Stimulated activated effector memory CD8-positive, alpha-beta T cell treated with anti-CD3 and anti-CD28 coated beads, Interleukin-12 subunit alpha, Interleukin-12 subunit beta, amount 100 ng/mL, for 72 hours (primary cell): ENCODE results near the gene HARS2.
A peak's percentile ranks its signal among the peaks of the same experiment; 100 is the strongest.
"Not testable (repeated sequence)": the region's sequence is repeated elsewhere in the genome, so short reads cannot be mapped to it uniquely, and the experiment has no call there.

Source experiments
- ATAC-seq: fragments of 150-1000 bp; cut with Tn5 transposase; 2 replicates; pipeline ENCODE4 v1.10.0; 2021
- DNase-seq, 2 donors: peaks; one replicate each; pipeline ENCODE4 v3.0.0; 2021 to 2022; ENCODE audit warnings: low spot score in 2 of 2
- H3K27ac Mint-ChIP-seq: one replicate; pipeline ENCODE4 v1.8.0; 2022; ENCODE audit warnings: mild to moderate bottlenecking, mixed read lengths
- H3K36me3 Mint-ChIP-seq: one replicate; pipeline ENCODE4 v1.8.0; 2022; ENCODE audit warnings: mild to moderate bottlenecking, mixed read lengths
- H3K4me1 Mint-ChIP-seq: one replicate; pipeline ENCODE4 v1.8.0; 2022; ENCODE audit warnings: mixed read lengths
- H3K4me3 Mint-ChIP-seq: one replicate; pipeline ENCODE4 v1.8.0; 2022; ENCODE audit warnings: mild to moderate bottlenecking, mixed read lengths
- H3K9me3 Mint-ChIP-seq: one replicate; pipeline ENCODE4 v1.8.0; 2022; ENCODE audit warnings: mixed read lengths

HARS2 gene

GRCh38 chr5:140721395-140721794 is 30.1 kb downstream of the HARS2 start:
- not testable (repeated sequence) for H3K27ac Mint-ChIP-seq, ATAC-seq, H3K4me3 Mint-ChIP-seq, H3K9me3 Mint-ChIP-seq, DNase-seq
- peaks cover 17% of the 10 kb centered on the region for H3K4me1 Mint-ChIP-seq
- peaks cover 20% of the 10 kb centered on the region for H3K36me3 Mint-ChIP-seq

DNA sequence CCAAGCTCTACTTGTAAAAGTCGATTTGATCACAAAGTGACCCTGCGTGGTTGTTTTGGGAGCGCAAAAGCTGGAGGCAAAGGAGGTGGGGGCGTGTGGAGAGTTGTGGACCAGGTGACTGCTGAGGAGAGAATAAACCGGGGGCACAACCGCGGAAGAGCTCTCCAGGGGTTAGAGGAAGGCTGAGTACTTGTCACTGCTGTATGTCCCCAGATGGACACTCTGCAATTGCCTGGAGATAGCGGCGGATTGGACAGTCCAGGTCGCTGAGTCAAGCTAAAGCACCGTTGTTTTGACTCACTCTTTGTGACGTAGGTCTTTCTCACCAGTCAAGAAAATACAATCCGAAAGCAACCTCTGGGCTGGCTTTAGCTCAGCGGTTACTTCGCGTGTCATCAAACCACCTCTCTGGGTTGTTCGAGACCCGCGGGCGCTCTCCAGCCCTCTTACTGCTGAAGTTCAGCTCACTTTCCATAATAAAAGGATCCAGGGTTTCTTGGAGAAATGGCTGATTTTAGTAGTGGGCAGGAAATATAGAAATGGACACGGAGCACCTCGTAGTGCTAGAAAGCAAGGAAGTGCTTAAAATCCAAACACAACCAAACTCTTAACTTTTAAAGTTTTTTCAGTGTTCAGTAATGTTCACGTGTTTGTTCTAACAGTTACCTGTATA is 34.7 kb downstream of the HARS2 start:
- peak; percentile 97 for ATAC-seq
- H3K4me3 Mint-ChIP-seq, result peak overlapping the region; percentile 67

GRCh38 chr5:140733098-140733497 is 41.8 kb downstream of the HARS2 start:
- ATAC-seq (no peak), DNase-seq (no peak)
- Mint-ChIP-seq H3K4me3 (no peak overlapping the region), H3K9me3 (no peaks in the 10 kb centered on the region), H3K4me1 (peaks cover 6% of the 10 kb centered on the region), H3K36me3 (no peaks in the 10 kb centered on the region), H3K27ac (no peak overlapping the region)

More for the DNA sequence above, 34.7 kb downstream of the HARS2 start:
- Mint-ChIP-seq H3K36me3 (peaks cover 22% of the 10 kb centered on the region), H3K27ac (peak overlapping the region; percentile 99), H3K9me3 (peaks cover 3% of the 10 kb centered on the region), H3K4me1 (peaks cover 24% of the 10 kb centered on the region)
- peak; percentile 74 to 93 for DNase-seq

- ATAC-seq (no peak), DNase-seq (no peak)
- H3K36me3 Mint-ChIP-seq, result no peaks in the 10 kb centered on the region
- H3K27ac Mint-ChIP-seq, result no peak overlapping the region
- no peaks in the 10 kb centered on the region for H3K9me3 Mint-ChIP-seq
- no peak overlapping the region for H3K4me3 Mint-ChIP-seq
- H3K4me1 Mint-ChIP-seq, result no peaks in the 10 kb centered on the region
These were observed 43.1 kb downstream of the HARS2 start for GRCh38 chr5:140734354-140734753.

GRCh38 chr5:140737486-140737885 is 46.2 kb downstream of the HARS2 start:
- Mint-ChIP-seq H3K36me3 (no peaks in the 10 kb centered on the region), H3K4me1 (no peaks in the 10 kb centered on the region), H3K4me3 (no peak overlapping the region), H3K27ac (no peak overlapping the region), H3K9me3 (no peaks in the 10 kb centered on the region)
- ATAC-seq (no peak), DNase-seq (no peak)

DNA sequence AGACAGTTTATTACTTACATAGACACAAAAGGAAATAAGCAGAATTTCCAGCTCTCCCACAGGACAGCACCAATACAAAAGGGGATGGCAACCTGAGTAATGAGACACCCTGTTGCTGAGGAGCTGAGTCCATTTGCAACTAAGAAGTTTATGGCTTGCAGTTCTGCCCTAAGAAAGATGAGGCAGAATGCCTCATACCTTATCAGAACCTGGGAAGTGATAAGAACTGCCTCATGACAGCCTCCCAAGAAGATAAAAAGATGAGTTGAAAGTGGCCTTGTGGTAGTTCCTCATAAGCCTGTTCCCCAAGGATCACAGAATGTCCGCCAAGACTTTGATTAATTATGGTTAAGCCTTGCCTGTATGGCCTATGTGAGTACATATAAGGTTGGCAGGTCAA is 50.7 kb downstream of the HARS2 start:
- no peaks in the 10 kb centered on the region for H3K4me1 Mint-ChIP-seq
- H3K9me3 Mint-ChIP-seq, result peaks cover 3% of the 10 kb centered on the region
- no peak overlapping the region for H3K27ac Mint-ChIP-seq
- ATAC-seq (no peak), DNase-seq (no peak)
- no peaks in the 10 kb centered on the region for H3K36me3 Mint-ChIP-seq
- H3K4me3 Mint-ChIP-seq, result no peak overlapping the region
